H9 (cell line): ENCODE measurements around the gene UCK1. TPM values are rescaled to one million over a fixed set of nuclear protein-coding genes. Genes with fewer than 3 reads are reported as not detected.
A peak's percentile ranks its signal among the peaks of the same experiment; 100 is the strongest.

Experiments used
- DNase-seq: peaks from one replicate; pipeline ENCODE4 v3.0.0-alpha.2; 2017
- H2AFZ ChIP-seq: one replicate; pipeline ENCODE4 v1.6.1; 2013; ENCODE audit warnings: mild to moderate bottlenecking, low read length, control low read depth, moderate library complexity
- H2AK5ac ChIP-seq: 2 replicates; pipeline ENCODE4 v1.6.1; 2013; ENCODE audit warnings: low read length, control low read depth, mixed read lengths; ENCODE audit not compliant: insufficient read length
- H2BK120ac ChIP-seq: one replicate; pipeline ENCODE4 v1.6.1; 2013; ENCODE audit warnings: low read depth, mild to moderate bottlenecking, low read length, control low read depth, inconsistent platforms; ENCODE audit not compliant: poor library complexity, severe bottlenecking
- H2BK12ac ChIP-seq: 2 replicates; pipeline ENCODE4 v1.6.1; 2013; ENCODE audit warnings: low read length, control low read depth, mixed read lengths, low read depth; ENCODE audit not compliant: insufficient read length
- H2BK15ac ChIP-seq: 2 replicates; pipeline ENCODE4 v1.6.1; 2013; ENCODE audit warnings: low read depth, low read length, control low read depth
- H2BK20ac ChIP-seq: one replicate; pipeline ENCODE4 v1.6.1; 2013; ENCODE audit warnings: low read depth, mild to moderate bottlenecking, low read length, control low read depth, inconsistent platforms; ENCODE audit not compliant: poor library complexity, severe bottlenecking
- H2BK5ac ChIP-seq: 2 replicates; pipeline ENCODE4 v1.6.1; 2013; ENCODE audit warnings: low read length, control low read depth, mixed read lengths; ENCODE audit not compliant: insufficient read length
- H3K14ac ChIP-seq: 2 replicates; pipeline ENCODE4 v1.6.1; 2013; ENCODE audit warnings: low read length, control low read depth; ENCODE audit not compliant: insufficient read depth
- H3K18ac ChIP-seq: 2 replicates; pipeline ENCODE4 v1.6.1; 2013; ENCODE audit warnings: low read depth, mild to moderate bottlenecking, mixed read lengths, low read length, control low read depth; ENCODE audit not compliant: insufficient read length
- H3K23ac ChIP-seq: 2 replicates; pipeline ENCODE4 v1.6.1; 2013; ENCODE audit warnings: low read length, control low read depth, mixed read lengths, low read depth; ENCODE audit not compliant: insufficient read length
- H3K23me2 ChIP-seq: 2 replicates; pipeline ENCODE4 v1.6.1; 2013; ENCODE audit warnings: low read depth, mild to moderate bottlenecking, mixed read lengths, low read length, control low read depth; ENCODE audit not compliant: insufficient read length, poor library complexity, severe bottlenecking
- H3K27ac ChIP-seq: 2 replicates; pipeline ENCODE4 v1.5.1; 2013; ENCODE audit warnings: low read length, control low read depth, mixed read lengths, low read depth; ENCODE audit not compliant: insufficient read length
- H3K27me3 ChIP-seq: 2 replicates; pipeline ENCODE4 v1.6.1; 2013; ENCODE audit warnings: low read length, control low read depth, inconsistent platforms; ENCODE audit not compliant: insufficient read depth
- H3K4ac ChIP-seq: 2 replicates; pipeline ENCODE4 v1.6.1; 2013; ENCODE audit warnings: low read depth, mild to moderate bottlenecking, control low read depth, inconsistent platforms, low read length, moderate library complexity
- H3K4me1 ChIP-seq: 2 replicates; pipeline ENCODE4 v1.6.1; 2013; ENCODE audit warnings: low read length, control low read depth, inconsistent platforms; ENCODE audit not compliant: insufficient read depth
- H3K4me2 ChIP-seq: 2 replicates; pipeline ENCODE4 v1.6.1; 2013; ENCODE audit warnings: low read length, control low read depth, mixed read lengths; ENCODE audit not compliant: insufficient read length, insufficient read depth
- H3K56ac ChIP-seq: 2 replicates; pipeline ENCODE4 v1.6.1; 2013; ENCODE audit warnings: low read depth, mild to moderate bottlenecking, mixed read lengths, low read length, control low read depth; ENCODE audit not compliant: insufficient read length
- H3K79me1 ChIP-seq: 2 replicates; pipeline ENCODE4 v1.6.1; 2013; ENCODE audit warnings: low read depth, mild to moderate bottlenecking, moderate library complexity, low read length, control low read depth, inconsistent platforms; ENCODE audit not compliant: insufficient read depth, poor library complexity, severe bottlenecking
- H3K79me2 ChIP-seq: 2 replicates; pipeline ENCODE4 v1.6.1; 2013; ENCODE audit warnings: low read length, control low read depth, inconsistent platforms; ENCODE audit not compliant: insufficient read depth
- H3K9ac ChIP-seq: 2 replicates; pipeline ENCODE4 v1.6.1; 2013; ENCODE audit warnings: low read length, control low read depth, mixed read lengths; ENCODE audit not compliant: insufficient read length; ENCODE audit errors: extremely low read depth
- H3K9me3 ChIP-seq: one replicate; pipeline ENCODE4 v1.6.1; 2013; ENCODE audit warnings: low read depth, low read length, inconsistent platforms; ENCODE audit not compliant: control insufficient read depth
- H3T11ph ChIP-seq: one replicate; pipeline ENCODE4 v1.6.1; 2013; ENCODE audit warnings: mild to moderate bottlenecking, low read length, control low read depth, inconsistent platforms
- H4K20me1 ChIP-seq: one replicate; pipeline ENCODE4 v1.6.1; 2013; ENCODE audit not compliant: control insufficient read depth, insufficient read length, insufficient read depth
- H4K5ac ChIP-seq: 2 replicates; pipeline ENCODE4 v1.6.1; 2013; ENCODE audit warnings: low read depth, mild to moderate bottlenecking, mixed read lengths, low read length, control low read depth; ENCODE audit not compliant: insufficient read length
- H4K8ac ChIP-seq: replicated peaks from 2 replicates; pipeline ENCODE4 v1.6.1; 2013; ENCODE audit warnings: low read length, control low read depth, mixed read lengths, low read depth; ENCODE audit not compliant: insufficient read length
- H4K91ac ChIP-seq: 2 replicates; pipeline ENCODE4 v1.6.1; 2013; ENCODE audit warnings: low read depth, mild to moderate bottlenecking, moderate library complexity, mixed read lengths, low read length, control low read depth; ENCODE audit not compliant: insufficient read length
- H3K27ac Mint-ChIP-seq, 3 experiments: 2 replicates in 2 of 3; 3 replicates in 1 of 3; pipeline ENCODE4 v1.8.0; 2020 to 2021; ENCODE audit warnings: mixed read lengths in 3 of 3, mild to moderate bottlenecking in 1 of 3, moderate library complexity in 1 of 3
- H3K27me3 Mint-ChIP-seq: 2 replicates; pipeline ENCODE4 v1.8.0; 2021; ENCODE audit warnings: low read depth, mild to moderate bottlenecking, moderate library complexity, mixed read lengths
- H3K36me3 Mint-ChIP-seq, 3 experiments: 2 replicates in 2 of 3; 3 replicates in 1 of 3; pipeline ENCODE4 v1.8.0; 2020 to 2021; ENCODE audit warnings: low read depth in 3 of 3, mixed read lengths in 3 of 3; ENCODE audit not compliant: insufficient read depth in 1 of 3
- H3K4me1 Mint-ChIP-seq, 2 experiments: 2 replicates each; pipeline ENCODE4 v1.8.0; 2020; ENCODE audit warnings: mixed read lengths in 2 of 2
- H3K4me3 Mint-ChIP-seq, 2 experiments: 2 replicates in 1 of 2; 3 replicates in 1 of 2; pipeline ENCODE4 v1.8.0; 2020 to 2021; ENCODE audit warnings: mild to moderate bottlenecking in 2 of 2, mixed read lengths in 2 of 2, moderate library complexity in 1 of 2
- H3K9me3 Mint-ChIP-seq, 2 experiments: 2 replicates in 1 of 2; 3 replicates in 1 of 2; pipeline ENCODE4 v1.8.0; 2020; ENCODE audit warnings: mild to moderate bottlenecking in 2 of 2, mixed read lengths in 2 of 2, moderate library complexity in 1 of 2
- WGBS: extraction: QIAGEN DNeasy Blood & Tissue Kit; methylation state at CpG from one replicate; pipeline ENCODE4 v1.1.7; 2013; ENCODE audit warnings: missing lambda C conversion rate, low lambda C conversion rate, mixed read lengths; ENCODE audit not compliant: insufficient read length; ENCODE audit errors: extremely low coverage; 5-methylcytosine and 5-hydroxymethylcytosine counted together
- total RNA-seq: library from RNA; stranded (reverse); gene quantifications from 2 replicates; pipeline ENCODE4 v1.2.1, GENCODE V29; 2021
- TF ChIP-seq, protein P1 (sequence below): fragments of 200-600 bp; sonication (generic); conservative IDR thresholded peaks from 3 replicates; pipeline ENCODE4 v1.8.0; 2021; ENCODE audit warnings: antibody characterized with exemption, mild to moderate bottlenecking

Gene UCK1
- total RNA-seq, 1 experiment from 2014 or later: 54.2 TPM

DNA sequence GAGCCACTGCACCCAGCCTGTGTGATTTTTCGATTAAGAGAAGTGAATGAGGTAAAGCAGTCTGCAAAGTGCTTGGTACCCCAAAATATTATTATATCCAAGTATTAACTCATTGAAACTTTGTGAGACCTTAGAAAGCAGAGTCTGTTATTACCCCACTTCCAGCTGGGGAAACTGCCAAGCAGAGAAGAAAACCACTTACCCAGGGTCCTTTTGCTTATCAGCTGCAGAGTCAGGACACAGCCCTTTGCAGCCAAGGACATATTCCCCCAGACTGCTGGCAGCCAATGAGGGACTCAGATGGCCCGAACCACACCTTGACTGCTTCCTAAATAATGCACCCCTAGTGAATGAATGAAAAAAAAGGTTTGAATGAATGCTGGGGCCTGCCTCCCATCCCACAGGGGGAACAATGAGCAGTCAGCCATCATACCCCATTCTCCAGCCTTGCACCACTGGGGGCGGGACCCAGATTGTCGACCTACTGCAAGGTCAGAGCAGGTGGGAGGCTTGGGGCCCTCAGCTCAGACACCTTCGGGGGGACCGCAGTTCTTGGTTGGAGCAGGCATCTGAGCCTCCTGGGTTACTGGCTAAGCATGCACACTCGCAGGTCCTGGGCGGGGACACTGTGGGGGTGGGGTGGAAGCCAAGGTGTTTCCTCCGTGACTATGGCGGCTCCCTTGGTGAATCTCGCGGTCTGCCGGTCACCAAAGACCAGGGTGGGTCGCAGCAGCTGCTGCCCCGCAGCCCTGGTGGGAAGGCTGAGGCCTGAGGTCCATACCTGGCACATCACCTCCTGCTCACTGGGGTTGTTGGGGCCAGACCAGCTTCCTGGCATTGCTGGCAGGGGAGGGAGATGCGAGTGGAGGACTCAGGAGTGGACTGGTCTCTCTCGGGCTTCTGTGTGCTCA lies 43.9 kb upstream of the UCK1 start:
- no peak overlapping the region for H3K14ac ChIP-seq
- Mint-ChIP-seq H3K9me3 (no peaks in the 10 kb centered on the region), H3K36me3 (peaks cover 4 to 19% (median 9%) of the 10 kb centered on the region in 3 experiments; a peak in 5 of 7 replicates), H3K4me1 (0 out of 4 replicates have a peak, but pooled peaks cover 0 to 4% of the 10 kb centered on the region in 2 experiments), H3K27me3 (no peaks in the 10 kb centered on the region), H3K4me3 (no peak overlapping the region), H3K27ac (peak overlapping the region in 1 of 3 experiments; percentile 80; a peak in 1 of 7 replicates)
- H2AFZ ChIP-seq: no peak overlapping the region
- H3K56ac ChIP-seq: no peak overlapping the region
- H3K27me3 ChIP-seq: no peaks in the 10 kb centered on the region
- H3K23ac ChIP-seq: no peak overlapping the region
- no peak overlapping the region for H3K27ac ChIP-seq
- no peak overlapping the region for H4K5ac ChIP-seq
- no peaks in the 10 kb centered on the region for H3K79me1 ChIP-seq
- no peak overlapping the region for H4K91ac ChIP-seq
- no peak overlapping the region for H3K4me2 ChIP-seq
- H2BK20ac ChIP-seq: no peak overlapping the region
- H2AK5ac ChIP-seq: no peak overlapping the region
- no peak overlapping the region for H3K4ac ChIP-seq
- no peak overlapping the region for H3T11ph ChIP-seq
- TF ChIP-seq, protein P1, sequence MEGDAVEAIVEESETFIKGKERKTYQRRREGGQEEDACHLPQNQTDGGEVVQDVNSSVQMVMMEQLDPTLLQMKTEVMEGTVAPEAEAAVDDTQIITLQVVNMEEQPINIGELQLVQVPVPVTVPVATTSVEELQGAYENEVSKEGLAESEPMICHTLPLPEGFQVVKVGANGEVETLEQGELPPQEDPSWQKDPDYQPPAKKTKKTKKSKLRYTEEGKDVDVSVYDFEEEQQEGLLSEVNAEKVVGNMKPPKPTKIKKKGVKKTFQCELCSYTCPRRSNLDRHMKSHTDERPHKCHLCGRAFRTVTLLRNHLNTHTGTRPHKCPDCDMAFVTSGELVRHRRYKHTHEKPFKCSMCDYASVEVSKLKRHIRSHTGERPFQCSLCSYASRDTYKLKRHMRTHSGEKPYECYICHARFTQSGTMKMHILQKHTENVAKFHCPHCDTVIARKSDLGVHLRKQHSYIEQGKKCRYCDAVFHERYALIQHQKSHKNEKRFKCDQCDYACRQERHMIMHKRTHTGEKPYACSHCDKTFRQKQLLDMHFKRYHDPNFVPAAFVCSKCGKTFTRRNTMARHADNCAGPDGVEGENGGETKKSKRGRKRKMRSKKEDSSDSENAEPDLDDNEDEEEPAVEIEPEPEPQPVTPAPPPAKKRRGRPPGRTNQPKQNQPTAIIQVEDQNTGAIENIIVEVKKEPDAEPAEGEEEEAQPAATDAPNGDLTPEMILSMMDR: no peak
- H3K9ac ChIP-seq: no peak overlapping the region
- no peaks in the 10 kb centered on the region for H3K4me1 ChIP-seq
- H2BK5ac ChIP-seq: no peak overlapping the region
- no peak overlapping the region for H3K18ac ChIP-seq
- H3K23me2 ChIP-seq: no peaks in the 10 kb centered on the region
- no peak overlapping the region for H2BK15ac ChIP-seq
- peak; percentile 29 for DNase-seq
- no peaks in the 10 kb centered on the region for H3K9me3 ChIP-seq
- no peak overlapping the region for H4K8ac ChIP-seq
- H3K79me2 ChIP-seq: no peaks in the 10 kb centered on the region
- WGBS: no CpG with 5 or more reads among the region's 17 CpGs
- no peaks in the 10 kb centered on the region for H4K20me1 ChIP-seq
- H2BK120ac ChIP-seq: no peak overlapping the region
- H2BK12ac ChIP-seq: no peak overlapping the region
